ENCODE measurements around the gene SDHA. TPM values are rescaled to one million over a fixed set of nuclear protein-coding genes. Genes with fewer than 3 reads are reported as not detected.
"Not testable (repeated sequence)": the region's sequence is repeated elsewhere in the genome, so short reads cannot be mapped to it uniquely, and the experiment has no call there.

SDHA gene
- total and polyA plus RNA-seq, 2 of the 8 experiments (the other 6 are each of a cell fraction or from before 2014, with no cell fraction given) = 59.7 to 87.3 TPM

DNA sequence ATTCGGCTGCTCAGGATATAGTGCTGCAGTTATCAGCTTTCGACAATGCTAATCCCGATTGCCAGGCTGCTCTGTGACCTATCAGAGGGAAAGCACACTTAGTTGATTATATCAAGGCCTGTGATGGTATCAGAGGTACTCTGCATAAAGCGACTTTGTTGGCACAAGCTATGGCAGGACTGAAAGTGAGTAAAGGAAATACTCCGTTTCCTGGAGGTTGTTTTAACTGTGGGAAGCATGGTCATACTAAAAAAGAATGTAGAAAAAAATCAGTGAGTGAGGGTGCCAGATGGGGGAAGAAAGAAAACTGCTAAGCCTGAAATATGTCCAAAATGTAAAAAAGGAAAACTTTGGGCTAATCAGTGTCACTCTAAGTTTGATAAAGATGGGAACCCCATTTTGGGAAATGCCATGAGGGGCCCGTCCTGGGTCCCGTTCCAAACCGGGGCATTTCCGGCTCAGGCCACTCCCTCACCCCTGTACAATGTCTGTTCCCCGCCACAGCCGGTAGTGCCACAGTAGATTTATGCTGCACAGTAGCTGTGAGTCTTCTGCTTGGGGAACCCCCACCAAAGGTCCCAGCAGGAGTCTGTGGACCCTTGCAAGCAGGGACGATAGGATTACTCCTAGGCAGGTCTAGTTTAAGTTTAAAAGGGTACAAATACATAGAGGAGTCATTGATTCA lies 25.7 kb downstream of the SDHA start:
- H3K4ac ChIP-seq (replicated peaks; ENCODE audit: insufficient read length, low read depth, low read length); H3K4me3 ChIP-seq (ENCODE audit: extremely low read depth in 1 of 4, insufficient read depth in 2 of 4, low read depth in 3 of 4, low read length in 4 of 4); H3K23me2 ChIP-seq (ENCODE audit: low read depth, low read length); H3K23ac ChIP-seq (ENCODE audit: insufficient read length); H3K27ac ChIP-seq (ENCODE audit: low read depth, low read length); H3K27me3 ChIP-seq (replicated peaks in 1 of 4; ENCODE audit: control insufficient read depth in 3 of 4, extremely low read depth in 1 of 4, insufficient read depth in 3 of 4, low read length in 3 of 4); POLR2A ChIA-PET (ENCODE audit: partially characterized antibody); DNase-seq (ENCODE audit: low read depth in 1 of 2, low spot score in 2 of 2); H3K79me1 ChIP-seq (ENCODE audit: low read depth, low read length); H4K8ac ChIP-seq (ENCODE audit: extremely low read depth, insufficient read depth, low read length); H3K4me2 ChIP-seq (ENCODE audit: insufficient read depth in 1 of 2, low read depth in 2 of 2, low read length in 2 of 2); H4K5ac ChIP-seq (ENCODE audit: insufficient read length, low read depth, low read length); H3K4me1 ChIP-seq (replicated peaks in 1 of 4; ENCODE audit: control insufficient read depth in 3 of 4, insufficient read depth in 4 of 4, low read length in 3 of 4); H3K14ac ChIP-seq (ENCODE audit: insufficient read length); H2AFZ ChIP-seq (ENCODE audit: low read length); CTCF ChIA-PET (ENCODE audit: partially characterized antibody); H4K91ac ChIP-seq (replicated peaks; ENCODE audit: insufficient read length, low read length); H2BK5ac ChIP-seq (ENCODE audit: low read depth, low read length); H2BK20ac ChIP-seq (ENCODE audit: low read length); H3K79me2 ChIP-seq (ENCODE audit: control insufficient read depth in 1 of 2, insufficient read depth in 2 of 2, low read length in 2 of 2); H2BK12ac ChIP-seq (ENCODE audit: low read depth, low read length); H3K56ac ChIP-seq (replicated peaks; ENCODE audit: insufficient read length, low read depth, low read length); FAIRE-seq; H2AK5ac ChIP-seq (ENCODE audit: low read depth, low read length); H3K9ac ChIP-seq (replicated peaks in 1 of 4; ENCODE audit: extremely low read depth in 1 of 4, low read depth in 3 of 4, low read length in 3 of 4); H3K18ac ChIP-seq (ENCODE audit: extremely low read depth, low read length); H2BK120ac ChIP-seq (replicated peaks; ENCODE audit: low read depth, low read length); H4K20me1 ChIP-seq (replicated peaks in 1 of 2; ENCODE audit: control insufficient read depth in 1 of 2, insufficient read depth in 2 of 2, low read length in 2 of 2); H2BK15ac ChIP-seq (ENCODE audit: low read length): not testable (repeated sequence)
- Histone ChIP-seq H3K36me3 (ENCODE audit: control insufficient read depth in 2 of 4, insufficient read depth in 4 of 4, low read length in 3 of 4) (peaks cover 7 to 65% (median 41%) of the 10 kb centered on the region in 4 experiments; a peak in 7 of 8 replicates), H3K9me3 (ENCODE audit: insufficient read depth in 2 of 2, low read depth in 1 of 2, low read length in 1 of 2) (peaks cover 7 to 20% of the 10 kb centered on the region in 2 experiments; a peak in 3 of 4 replicates)
- WGBS, 2 experiments (ENCODE audit: extremely low coverage in 1 of 2, insufficient coverage in 1 of 2, insufficient read length in 1 of 2, insufficient replicate concordance in 2 of 2, low coverage in 1 of 2, low lambda C conversion rate in 2 of 2, missing lambda C conversion rate in 1 of 2) = 92% methylated on average over 12 of the region's 12 CpGs; no CpG with 5 or more reads in 1 of the 2 experiments

- not testable (repeated sequence) for DNase-seq (ENCODE audit: low read depth in 1 of 2, low spot score in 2 of 2)
Observed at GRCh38 chr5:245717-246116, 27.6 kb downstream of the SDHA start.

More at GRCh38 chr5:245717-246116, 27.6 kb downstream of the SDHA start:
- H3K4me3 ChIP-seq (ENCODE audit: extremely low read depth in 1 of 4, insufficient read depth in 2 of 4, low read depth in 3 of 4, low read length in 4 of 4); H2AFZ ChIP-seq (ENCODE audit: low read length); H3K4ac ChIP-seq (replicated peaks; ENCODE audit: insufficient read length, low read depth, low read length); H3K4me2 ChIP-seq (ENCODE audit: insufficient read depth in 1 of 2, low read depth in 2 of 2, low read length in 2 of 2); FAIRE-seq; H3K9ac ChIP-seq (replicated peaks in 1 of 4; ENCODE audit: extremely low read depth in 1 of 4, low read depth in 3 of 4, low read length in 3 of 4); H3K27me3 ChIP-seq (replicated peaks in 1 of 4; ENCODE audit: control insufficient read depth in 3 of 4, extremely low read depth in 1 of 4, insufficient read depth in 3 of 4, low read length in 3 of 4); H2BK20ac ChIP-seq (ENCODE audit: low read length); H3K56ac ChIP-seq (replicated peaks; ENCODE audit: insufficient read length, low read depth, low read length); POLR2A ChIA-PET (ENCODE audit: partially characterized antibody); H3K18ac ChIP-seq (ENCODE audit: extremely low read depth, low read length); H3K79me2 ChIP-seq (ENCODE audit: control insufficient read depth in 1 of 2, insufficient read depth in 2 of 2, low read length in 2 of 2); H4K5ac ChIP-seq (ENCODE audit: insufficient read length, low read depth, low read length); H3K23ac ChIP-seq (ENCODE audit: insufficient read length); H2BK15ac ChIP-seq (ENCODE audit: low read length); H2BK120ac ChIP-seq (replicated peaks; ENCODE audit: low read depth, low read length); H3K14ac ChIP-seq (ENCODE audit: insufficient read length); H2AK5ac ChIP-seq (ENCODE audit: low read depth, low read length); H4K20me1 ChIP-seq (replicated peaks in 1 of 2; ENCODE audit: control insufficient read depth in 1 of 2, insufficient read depth in 2 of 2, low read length in 2 of 2); H3K4me1 ChIP-seq (replicated peaks in 1 of 4; ENCODE audit: control insufficient read depth in 3 of 4, insufficient read depth in 4 of 4, low read length in 3 of 4); H3K27ac ChIP-seq (ENCODE audit: low read depth, low read length); H3K23me2 ChIP-seq (ENCODE audit: low read depth, low read length); H4K91ac ChIP-seq (replicated peaks; ENCODE audit: insufficient read length, low read length); H3K79me1 ChIP-seq (ENCODE audit: low read depth, low read length); H4K8ac ChIP-seq (ENCODE audit: extremely low read depth, insufficient read depth, low read length); H2BK5ac ChIP-seq (ENCODE audit: low read depth, low read length); H2BK12ac ChIP-seq (ENCODE audit: low read depth, low read length): not testable (repeated sequence)
- 85% methylated on average over 5 of the region's 5 CpGs; no CpG with 5 or more reads in 1 of the 2 experiments for WGBS, 2 experiments (ENCODE audit: extremely low coverage in 1 of 2, insufficient coverage in 1 of 2, insufficient read length in 1 of 2, insufficient replicate concordance in 2 of 2, low coverage in 1 of 2, low lambda C conversion rate in 2 of 2, missing lambda C conversion rate in 1 of 2)
- H3K36me3 ChIP-seq (ENCODE audit: control insufficient read depth in 2 of 4, insufficient read depth in 4 of 4, low read length in 3 of 4) = peaks cover 5 to 54% (median 32%) of the 10 kb centered on the region in 4 experiments; a peak in 7 of 8 replicates
- CTCF ChIA-PET (ENCODE audit: partially characterized antibody) = interaction anchor here (1.2 kb wide), 1 partner anchor 11 kb away, joined by 3 read pairs; no protein-coding TSS in a partner anchor
- H3K9me3 ChIP-seq (ENCODE audit: insufficient read depth in 2 of 2, low read depth in 1 of 2, low read length in 1 of 2) = peaks cover 7 to 17% of the 10 kb centered on the region in 2 experiments; a peak in 3 of 4 replicates
